ENCODE data around the gene NHEJ1.
A peak's percentile ranks its signal among the peaks of the same experiment; 100 is the strongest.
"Not testable (repeated sequence)": the region's sequence is repeated elsewhere in the genome, so short reads cannot be mapped to it uniquely, and the experiment has no call there.

NHEJ1 gene

GRCh38 chr2:219160186-219161017 is at the start of gene NHEJ1:
NHEJ1 (minus strand) TSS chr2:219160815; CDS start chr2:219158362, 2,453 bp downstream.
- Mint-ChIP-seq H3K4me3 (peak within 1 kb of the TSS; percentile 88), H3K36me3 (ENCODE audit: insufficient read depth) (peaks cover 29% of the 10 kb centered on the region), H3K27me3 (no peaks in the 10 kb centered on the region), H3K9me3 (no peaks in the 10 kb centered on the region), H3K27ac (ENCODE audit: low read depth) (peak within 1 kb of the TSS; percentile 90), H3K4me1 (peaks cover 18% of the 10 kb centered on the region)
- DNase-seq (ENCODE audit: low spot score in 2 of 2) (peak; percentile 89 to 93), ATAC-seq (replicated peaks; ENCODE audit: extremely low read depth, poor library complexity, severe bottlenecking) (peak; percentile 92)

- DNase-seq (ENCODE audit: low spot score in 2 of 2) (no peak), ATAC-seq (replicated peaks; ENCODE audit: extremely low read depth, poor library complexity, severe bottlenecking) (no peak)
- Mint-ChIP-seq H3K4me3 (no peak overlapping the region), H3K9me3 (no peaks in the 10 kb centered on the region), H3K27ac (ENCODE audit: low read depth) (no peak overlapping the region), H3K4me1 (peaks cover 35% of the 10 kb centered on the region), H3K36me3 (ENCODE audit: insufficient read depth) (peaks cover 26% of the 10 kb centered on the region), H3K27me3 (no peaks in the 10 kb centered on the region)
Observed at GRCh38 chr2:219209236-219210195, 48.9 kb upstream of the NHEJ1 start.

GRCh38 chr2:219207884-219208740 is 47.5 kb upstream of the NHEJ1 start:
- Mint-ChIP-seq H3K27ac (ENCODE audit: low read depth) (no peak overlapping the region), H3K4me1 (peaks cover 35% of the 10 kb centered on the region), H3K36me3 (ENCODE audit: insufficient read depth) (peaks cover 23% of the 10 kb centered on the region), H3K9me3 (no peaks in the 10 kb centered on the region), H3K4me3 (peak overlapping the region; percentile 86), H3K27me3 (no peaks in the 10 kb centered on the region)
- ATAC-seq (replicated peaks; ENCODE audit: extremely low read depth, poor library complexity, severe bottlenecking) (no peak), DNase-seq (ENCODE audit: low spot score in 2 of 2) (no peak)

GRCh38 chr2:219207134-219207883 is 46.7 kb upstream of the NHEJ1 start:
- Mint-ChIP-seq H3K4me1 (peaks cover 35% of the 10 kb centered on the region), H3K27ac (ENCODE audit: low read depth) (peak overlapping the region; percentile 32), H3K27me3 (no peaks in the 10 kb centered on the region), H3K4me3 (peak overlapping the region; percentile 86), H3K36me3 (ENCODE audit: insufficient read depth) (peaks cover 23% of the 10 kb centered on the region), H3K9me3 (no peaks in the 10 kb centered on the region)
- no peak for DNase-seq (ENCODE audit: low spot score in 2 of 2)
- ATAC-seq (replicated peaks; ENCODE audit: extremely low read depth, poor library complexity, severe bottlenecking), result peak; percentile 2

GRCh38 chr2:219206328-219207133 is 45.9 kb upstream of the NHEJ1 start, which contains the start of gene ZFAND2B:
ZFAND2B (plus strand) TSS chr2:219206782; CDS start chr2:219206988, 206 bp downstream.
- peak; percentile 92 for DNase-seq (ENCODE audit: low spot score in 2 of 2)
- no peaks in the 10 kb centered on the region for H3K9me3 Mint-ChIP-seq
- peak within 1 kb of the TSS; percentile 86 for H3K4me3 Mint-ChIP-seq
- ATAC-seq (replicated peaks; ENCODE audit: extremely low read depth, poor library complexity, severe bottlenecking), result peak; percentile 97
- peaks cover 23% of the 10 kb centered on the region for H3K36me3 Mint-ChIP-seq (ENCODE audit: insufficient read depth)
- peak within 1 kb of the TSS; percentile 92 for H3K27ac Mint-ChIP-seq (ENCODE audit: low read depth)
- peaks cover 35% of the 10 kb centered on the region for H3K4me1 Mint-ChIP-seq
- no peaks in the 10 kb centered on the region for H3K27me3 Mint-ChIP-seq

- Mint-ChIP-seq H3K36me3 (ENCODE audit: insufficient read depth) (peaks cover 22% of the 10 kb centered on the region), H3K9me3 (no peaks in the 10 kb centered on the region), H3K27ac (ENCODE audit: low read depth) (peak overlapping the region; percentile 92), H3K4me3 (peak overlapping the region; percentile 86), H3K4me1 (peaks cover 29% of the 10 kb centered on the region), H3K27me3 (no peaks in the 10 kb centered on the region)
- DNase-seq (ENCODE audit: low spot score in 2 of 2), result no peak
- no peak for ATAC-seq (replicated peaks; ENCODE audit: extremely low read depth, poor library complexity, severe bottlenecking)
Observed at GRCh38 chr2:219205981-219206327, 45.3 kb upstream of the NHEJ1 start.

GRCh38 chr2:219205165-219205538 is 44.5 kb upstream of the NHEJ1 start:
- Mint-ChIP-seq H3K9me3 (no peaks in the 10 kb centered on the region), H3K27me3 (no peaks in the 10 kb centered on the region), H3K4me1 (peaks cover 28% of the 10 kb centered on the region), H3K27ac (ENCODE audit: low read depth) (peak overlapping the region; percentile 92), H3K36me3 (ENCODE audit: insufficient read depth) (peaks cover 22% of the 10 kb centered on the region), H3K4me3 (no peak overlapping the region)
- no peak for DNase-seq (ENCODE audit: low spot score in 2 of 2)
- no peak for ATAC-seq (replicated peaks; ENCODE audit: extremely low read depth, poor library complexity, severe bottlenecking)

GRCh38 chr2:219204425-219205164 is 44.0 kb upstream of the NHEJ1 start:
- Mint-ChIP-seq H3K9me3 (no peaks in the 10 kb centered on the region), H3K36me3 (ENCODE audit: insufficient read depth) (peaks cover 21% of the 10 kb centered on the region), H3K27ac (ENCODE audit: low read depth) (no peak overlapping the region), H3K4me1 (peaks cover 30% of the 10 kb centered on the region), H3K4me3 (no peak overlapping the region), H3K27me3 (peaks cover 3% of the 10 kb centered on the region)
- ATAC-seq (replicated peaks; ENCODE audit: extremely low read depth, poor library complexity, severe bottlenecking), result no peak
- no peak for DNase-seq (ENCODE audit: low spot score in 2 of 2)

GRCh38 chr2:219201331-219201730 is 40.7 kb upstream of the NHEJ1 start:
- DNase-seq (ENCODE audit: low spot score in 2 of 2); H3K9me3 Mint-ChIP-seq; H3K27ac Mint-ChIP-seq (ENCODE audit: low read depth); H3K4me3 Mint-ChIP-seq; H3K36me3 Mint-ChIP-seq (ENCODE audit: insufficient read depth); ATAC-seq (replicated peaks; ENCODE audit: extremely low read depth, poor library complexity, severe bottlenecking): not testable (repeated sequence)
- H3K27me3 Mint-ChIP-seq, result peaks cover 14% of the 10 kb centered on the region
- peaks cover 13% of the 10 kb centered on the region for H3K4me1 Mint-ChIP-seq

- not testable (repeated sequence) for H3K4me1 Mint-ChIP-seq; DNase-seq (ENCODE audit: low spot score in 2 of 2); H3K36me3 Mint-ChIP-seq (ENCODE audit: insufficient read depth); ATAC-seq (replicated peaks; ENCODE audit: extremely low read depth, poor library complexity, severe bottlenecking); H3K9me3 Mint-ChIP-seq
- Mint-ChIP-seq H3K27me3 (peaks cover 14% of the 10 kb centered on the region), H3K27ac (ENCODE audit: low read depth) (peak overlapping the region; percentile 61), H3K4me3 (peak overlapping the region; percentile 72)
Observed at GRCh38 chr2:219200502-219201326, 40.1 kb upstream of the NHEJ1 start.
